Dedifferentiated amniotic fluid mesenchymal stem cell (primary cell): ENCODE measurements around the gene MYADM.

Experiments used
- DNase-seq: peaks from one replicate; pipeline ENCODE4 v3.0.0-alpha.2; 2016; ENCODE audit errors: extremely low spot score

The MYADM gene

DNA sequence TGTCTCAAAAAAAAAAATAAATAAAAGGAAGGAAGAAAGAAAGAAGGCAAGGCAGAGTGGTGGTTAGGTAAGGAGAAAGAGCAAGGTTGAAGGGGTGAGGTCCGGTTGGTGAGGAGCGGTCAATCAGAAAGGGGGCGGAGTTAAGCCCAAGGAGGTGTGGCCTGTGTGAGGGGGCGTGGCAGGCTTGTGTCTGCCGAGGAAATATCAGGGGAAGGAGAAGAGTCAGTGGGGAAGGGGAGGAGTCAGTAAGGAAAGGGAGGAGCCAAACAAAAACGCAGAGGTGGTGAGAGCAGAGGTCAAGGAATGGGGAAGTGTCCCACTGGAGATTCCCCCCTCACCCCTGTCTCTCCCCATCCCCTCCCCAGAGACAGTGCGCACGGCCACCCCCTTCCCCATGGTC is 47.3 kb downstream of the MYADM start:
- DNase-seq = no peak

DNA sequence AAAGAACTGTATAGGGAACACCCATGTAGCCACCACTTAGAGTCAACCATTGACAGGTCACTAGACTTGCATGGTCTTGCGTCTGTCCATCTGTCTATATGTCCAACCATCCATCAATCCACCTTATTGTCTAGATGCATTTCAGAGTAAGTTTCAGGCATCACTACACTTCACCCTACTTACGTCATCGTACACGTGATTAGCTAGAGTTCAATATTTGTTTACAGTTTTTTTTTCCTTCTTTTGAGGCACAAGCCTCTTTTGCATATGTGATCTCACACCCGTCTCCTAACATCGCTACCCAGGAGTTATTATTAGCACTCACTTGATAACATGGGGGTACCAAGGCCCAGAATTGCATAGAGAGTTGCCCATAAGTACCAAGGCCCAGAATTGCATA is 48.3 kb downstream of the MYADM start:
- no peak for DNase-seq

GRCh38 chr19:53917356-53917755 is 49.7 kb downstream of the MYADM start:
- no peak for DNase-seq
